HepG2 (cell line): Measurements from ENCODE around the gene PRSS53. TPM values are rescaled to one million over a fixed set of nuclear protein-coding genes. Genes with fewer than 3 reads are reported as not detected.

Source experiments
- AKAP8 ChIP-seq: sonication (generic); formaldehyde crosslinking; IDR thresholded peaks from 2 replicates; pipeline ENCODE4 v1.5.1; 2020; ENCODE audit warnings: mild to moderate bottlenecking, missing genetic modification reagents
- ATAD3A ChIP-seq: sonication (generic); formaldehyde crosslinking; IDR thresholded peaks from 2 replicates; pipeline ENCODE4 v1.4.0; 2020; ENCODE audit warnings: missing genetic modification reagents
- DR1 ChIP-seq: sonication (generic); formaldehyde crosslinking; IDR thresholded peaks from 2 replicates; pipeline ENCODE4 v1.8.0; 2021; ENCODE audit warnings: mild to moderate bottlenecking, missing genetic modification reagents, inconsistent platforms
- GZF1 ChIP-seq: sonication (generic); formaldehyde crosslinking; IDR thresholded peaks from 2 replicates; pipeline ENCODE4 v1.5.1; 2020; ENCODE audit warnings: mild to moderate bottlenecking, missing genetic modification reagents
- HOXA9 ChIP-seq: sonication (generic); formaldehyde crosslinking; IDR thresholded peaks from 2 replicates; pipeline ENCODE4 v1.8.1; 2022; ENCODE audit warnings: missing genetic modification reagents, mild to moderate bottlenecking, moderate library complexity, borderline replicate concordance
- KDM5B ChIP-seq: sonication (generic); formaldehyde crosslinking; IDR thresholded peaks from 2 replicates; pipeline ENCODE4 v1.4.0; 2020; ENCODE audit warnings: missing genetic modification reagents, mild to moderate bottlenecking, borderline replicate concordance
- KLF12 ChIP-seq: sonication (generic); formaldehyde crosslinking; IDR thresholded peaks from 2 replicates; pipeline ENCODE4 v1.4.0; 2020; ENCODE audit warnings: missing genetic modification reagents, borderline replicate concordance
- MEF2D ChIP-seq: sonication (generic); formaldehyde crosslinking; IDR thresholded peaks from 2 replicates; pipeline ENCODE4 v1.5.1; 2020; ENCODE audit warnings: mild to moderate bottlenecking, missing genetic modification reagents
- MYC ChIP-seq: sonication (generic); formaldehyde crosslinking; IDR thresholded peaks from 2 replicates; pipeline ENCODE4 v1.9.0; 2021; ENCODE audit warnings: missing genetic modification reagents, borderline replicate concordance
- NFRKB ChIP-seq: fragments of 450-650 bp; IDR thresholded peaks from 2 replicates; pipeline ENCODE4 v1.6.1; 2017
- NFYC ChIP-seq: IDR thresholded peaks from 2 replicates; pipeline ENCODE4 v1.6.1; 2016; ENCODE audit warnings: missing genetic modification reagents, missing compliant biosample characterization
- RBFOX2 ChIP-seq: fragments of 200-400 bp; formaldehyde crosslinking; IDR thresholded peaks from 2 replicates; pipeline ENCODE4 v1.6.1; 2017; ENCODE audit warnings: low read depth, mild to moderate bottlenecking, low read length
- RFX1 ChIP-seq: fragments of 450-650 bp; IDR thresholded peaks from 2 replicates; pipeline ENCODE4 v1.6.1; 2017
- SAP130 ChIP-seq: IDR thresholded peaks from 2 replicates; pipeline ENCODE4 v1.6.1; 2016; ENCODE audit warnings: low read depth
- SIX1 ChIP-seq: sonication (generic); formaldehyde crosslinking; IDR thresholded peaks from 2 replicates; pipeline ENCODE4 v1.4.0; 2020; ENCODE audit warnings: missing genetic modification reagents, borderline replicate concordance
- SKI ChIP-seq: fragments of 450-650 bp; IDR thresholded peaks from one replicate; pipeline ENCODE4 v1.6.1; 2018; ENCODE audit warnings: mild to moderate bottlenecking; ENCODE audit not compliant: partially characterized antibody
- SNAPC2 ChIP-seq: sonication (generic); formaldehyde crosslinking; IDR thresholded peaks from 2 replicates; pipeline ENCODE4 v1.8.1; 2022; ENCODE audit warnings: mild to moderate bottlenecking, missing genetic modification reagents
- YY1 ChIP-seq: IDR thresholded peaks from 2 replicates; pipeline ENCODE4 v1.6.1; 2011; ENCODE audit warnings: low read length, low read depth, moderate library complexity, mild to moderate bottlenecking; ENCODE audit not compliant: insufficient read depth, insufficient replicate concordance
- ZFAT ChIP-seq: sonication (generic); formaldehyde crosslinking; conservative IDR thresholded peaks from 2 replicates; pipeline ENCODE4 v1.8.1; 2023; ENCODE audit warnings: missing genetic modification reagents, inconsistent platforms
- ZNF225 ChIP-seq: sonication (generic); formaldehyde crosslinking; IDR thresholded peaks from 2 replicates; pipeline ENCODE4 v1.4.0; 2020; ENCODE audit warnings: mild to moderate bottlenecking, missing genetic modification reagents
- ZNF234 ChIP-seq: sonication (generic); formaldehyde crosslinking; conservative IDR thresholded peaks from 2 replicates; pipeline ENCODE4 v1.5.1; 2020; ENCODE audit warnings: mild to moderate bottlenecking, missing genetic modification reagents
- ZNF282 ChIP-seq: fragments of 450-650 bp; IDR thresholded peaks from 2 replicates; pipeline ENCODE4 v1.6.1; 2018; ENCODE audit not compliant: partially characterized antibody
- ZNF382 ChIP-seq: sonication (generic); formaldehyde crosslinking; IDR thresholded peaks from 2 replicates; pipeline ENCODE4 v1.5.0; 2020; ENCODE audit warnings: missing genetic modification reagents, mild to moderate bottlenecking, borderline replicate concordance
- ZNF484 ChIP-seq: sonication (generic); formaldehyde crosslinking; IDR thresholded peaks from 2 replicates; pipeline ENCODE4 v1.5.1; 2020; ENCODE audit warnings: mild to moderate bottlenecking, low read depth, missing genetic modification reagents, borderline replicate concordance
- ZNF616 ChIP-seq: sonication (generic); formaldehyde crosslinking; IDR thresholded peaks from 2 replicates; pipeline ENCODE4 v1.5.0; 2020; ENCODE audit warnings: low read depth, mild to moderate bottlenecking, missing genetic modification reagents
- polyA plus RNA-seq, 8 experiments: library from polyadenylated mRNA; depleted of rRNA in 3 of 8; stranded (reverse) in 7 of 8; unstranded in 1 of 8; fragments of >200 nt; fragmentation: Illumina TruSeq in 4 of 8; extraction: Trizol in 4 of 8; gene quantifications; 2 replicates each; pipeline versions ENCODE4 v1.2.1 to v1.2.3, GENCODE V29; 2011 to 2016; ENCODE audit warnings: low read depth in 4 of 8, missing spikeins in 1 of 8, mixed read lengths in 1 of 8; ENCODE audit not compliant: insufficient read depth in 1 of 8
- total RNA-seq, 5 experiments: library from RNA; depleted of rRNA; stranded (reverse); fragments of >200 nt; fragmentation: Illumina TruSeq; extraction: Trizol; gene quantifications; 2 replicates each; pipeline ENCODE4 v1.2.3, GENCODE V29; 2016; ENCODE audit warnings: low read depth in 1 of 5
- TF ChIP-seq, protein P1 (sequence below): sonication (generic); formaldehyde crosslinking; IDR thresholded peaks from 2 replicates; pipeline ENCODE4 v1.5.0; 2020; ENCODE audit warnings: mild to moderate bottlenecking, low read depth, missing genetic modification reagents, borderline replicate concordance
- TF ChIP-seq, protein P2 (sequence below): IDR thresholded peaks from 2 replicates; pipeline ENCODE4 v1.6.1; 2016; ENCODE audit warnings: missing compliant biosample characterization, missing genetic modification reagents, borderline replicate concordance
- TF ChIP-seq, protein P3 (sequence below): sonication (generic); formaldehyde crosslinking; IDR thresholded peaks from 2 replicates; pipeline ENCODE4 v1.4.0; 2020; ENCODE audit warnings: missing genetic modification reagents
- TF ChIP-seq, protein P4 (sequence below): sonication (generic); formaldehyde crosslinking; IDR thresholded peaks from 2 replicates; pipeline ENCODE4 v1.4.0; 2020; ENCODE audit warnings: missing genetic modification reagents

The PRSS53 gene
- total and polyA plus RNA-seq, 2 of the 13 experiments (the other 11 are each of a cell fraction or from before 2014, with no cell fraction given) = 2.2 to 7.4 TPM

DNA sequence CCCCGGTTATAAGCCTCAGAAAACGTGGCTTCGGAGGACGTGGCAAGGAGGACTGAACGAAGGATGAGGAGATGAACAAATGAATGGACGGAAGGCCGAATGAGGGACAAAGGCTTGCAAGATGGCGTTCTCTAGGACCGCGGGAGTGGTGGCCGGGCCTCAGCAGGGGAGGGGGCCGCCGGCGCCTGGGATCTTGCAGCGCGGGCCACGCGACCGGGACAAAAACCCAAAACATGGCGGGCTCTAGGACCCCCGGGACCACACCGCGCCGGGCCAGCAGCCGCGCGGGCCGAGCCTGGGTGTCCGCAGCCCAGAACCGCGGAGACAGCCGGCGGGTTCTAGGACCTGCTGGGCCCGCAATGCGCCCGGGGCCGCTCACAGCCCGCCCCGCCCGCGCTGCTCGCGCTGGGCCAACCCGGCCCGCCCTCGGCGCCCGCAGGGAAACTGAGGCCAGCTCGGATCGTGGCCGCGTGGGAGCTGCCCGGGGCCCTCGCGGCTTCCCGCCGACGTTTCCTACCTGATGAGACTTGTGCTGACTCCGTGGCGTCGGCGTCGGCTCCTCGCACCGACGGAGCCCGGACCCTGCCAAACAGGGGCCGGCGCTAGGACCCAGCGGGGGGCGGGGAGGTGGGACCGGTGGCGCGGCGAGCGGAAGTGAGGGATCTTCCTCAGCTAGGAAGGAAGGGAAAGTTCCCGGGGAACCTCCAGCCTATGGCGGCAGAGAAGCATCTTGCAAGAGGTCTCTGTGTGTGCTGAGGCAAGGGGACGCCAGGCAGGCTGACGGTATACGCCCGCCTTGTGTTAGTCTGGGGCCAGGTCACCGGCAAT, 15.4 kb downstream of the PRSS53 start (continued):
- TF ChIP-seq, protein P1, sequence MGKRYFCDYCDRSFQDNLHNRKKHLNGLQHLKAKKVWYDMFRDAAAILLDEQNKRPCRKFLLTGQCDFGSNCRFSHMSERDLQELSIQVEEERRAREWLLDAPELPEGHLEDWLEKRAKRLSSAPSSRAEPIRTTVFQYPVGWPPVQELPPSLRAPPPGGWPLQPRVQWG (CRISPR knock-in tag) = no peak
- TF ChIP-seq HOXA9 (CRISPR knock-in tag) (no peak), ATAD3A (peak; percentile 63; the same call in 1 of the 2 replicates), ZNF484 (CRISPR knock-in tag) (no peak), ZNF382 (CRISPR knock-in tag) (no peak), ZNF225 (CRISPR knock-in tag) (no peak; the same call in 1 of the 2 replicates), MYC (CRISPR knock-in tag) (peak; percentile 92), SKI (peak; percentile 40), DR1 (CRISPR knock-in tag) (0 out of 2 replicates have a peak, but pooled peaks have one; percentile 21), KLF12 (CRISPR knock-in tag) (peak; percentile 80), YY1 (peak; percentile 84), ZNF616 (CRISPR knock-in tag) (peak; percentile 60; the same call in 1 of the 2 replicates), ZNF234 (CRISPR knock-in tag) (no peak), SIX1 (CRISPR knock-in tag) (no peak; the same call in 1 of the 2 replicates), MEF2D (CRISPR knock-in tag) (no peak), SNAPC2 (CRISPR knock-in tag) (no peak), AKAP8 (CRISPR knock-in tag) (0 out of 2 replicates have a peak, but pooled peaks have one; percentile 18), ZFAT (CRISPR knock-in tag) (0 out of 2 replicates have a peak, but pooled peaks have one; percentile 92), NFYC (no peak), NFRKB (no peak), SAP130 (CRISPR knock-in tag) (peak; percentile 71), RBFOX2 (peak; percentile 85), ZNF282 (no peak), KDM5B (CRISPR knock-in tag) (peak; percentile 4; the same call in 1 of the 2 replicates), RFX1 (no peak), GZF1 (CRISPR knock-in tag) (no peak)
- TF ChIP-seq, protein P2, sequence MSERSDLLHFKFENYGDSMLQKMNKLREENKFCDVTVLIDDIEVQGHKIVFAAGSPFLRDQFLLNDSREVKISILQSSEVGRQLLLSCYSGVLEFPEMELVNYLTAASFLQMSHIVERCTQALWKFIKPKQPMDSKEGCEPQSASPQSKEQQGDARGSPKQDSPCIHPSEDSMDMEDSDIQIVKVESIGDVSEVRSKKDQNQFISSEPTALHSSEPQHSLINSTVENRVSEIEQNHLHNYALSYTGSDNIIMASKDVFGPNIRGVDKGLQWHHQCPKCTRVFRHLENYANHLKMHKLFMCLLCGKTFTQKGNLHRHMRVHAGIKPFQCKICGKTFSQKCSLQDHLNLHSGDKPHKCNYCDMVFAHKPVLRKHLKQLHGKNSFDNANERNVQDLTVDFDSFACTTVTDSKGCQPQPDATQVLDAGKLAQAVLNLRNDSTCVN (CRISPR knock-in tag) = 0 out of 2 replicates have a peak, but pooled peaks have one; percentile 12
- TF ChIP-seq, protein P3, sequence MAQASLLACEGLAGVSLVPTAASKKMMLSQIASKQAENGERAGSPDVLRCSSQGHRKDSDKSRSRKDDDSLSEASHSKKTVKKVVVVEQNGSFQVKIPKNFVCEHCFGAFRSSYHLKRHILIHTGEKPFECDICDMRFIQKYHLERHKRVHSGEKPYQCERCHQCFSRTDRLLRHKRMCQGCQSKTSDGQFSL = peak; percentile 57; the same call in 1 of the 2 replicates
- TF ChIP-seq, protein P4, sequence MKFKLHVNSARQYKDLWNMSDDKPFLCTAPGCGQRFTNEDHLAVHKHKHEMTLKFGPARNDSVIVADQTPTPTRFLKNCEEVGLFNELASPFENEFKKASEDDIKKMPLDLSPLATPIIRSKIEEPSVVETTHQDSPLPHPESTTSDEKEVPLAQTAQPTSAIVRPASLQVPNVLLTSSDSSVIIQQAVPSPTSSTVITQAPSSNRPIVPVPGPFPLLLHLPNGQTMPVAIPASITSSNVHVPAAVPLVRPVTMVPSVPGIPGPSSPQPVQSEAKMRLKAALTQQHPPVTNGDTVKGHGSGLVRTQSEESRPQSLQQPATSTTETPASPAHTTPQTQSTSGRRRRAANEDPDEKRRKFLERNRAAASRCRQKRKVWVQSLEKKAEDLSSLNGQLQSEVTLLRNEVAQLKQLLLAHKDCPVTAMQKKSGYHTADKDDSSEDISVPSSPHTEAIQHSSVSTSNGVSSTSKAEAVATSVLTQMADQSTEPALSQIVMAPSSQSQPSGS (CRISPR knock-in tag) = no peak
